Gastroesophageal sphincter (tissue), 4 donors: ENCODE results near the gene CXCL17. TPM values are rescaled to one million over a fixed set of nuclear protein-coding genes. Genes with fewer than 3 reads are reported as not detected.

Source experiments
- ATAC-seq: fragments of 150-250 bp; one replicate; pipeline ENCODE4 v1.9.1; 2016; ENCODE audit warnings: mild to moderate bottlenecking, moderate library complexity
- H3K27ac ChIP-seq, 4 donors: fragments of 200-600 bp; sonication (generic) in 3 of 4; 1 replicate in 3 of 4; 2 replicates in 1 of 4; pipeline ENCODE4 v1.5.1; 2016 to 2019
- H3K27me3 ChIP-seq: fragments of 200-600 bp; sonication (generic); one replicate; pipeline ENCODE4 v1.5.1; 2019
- H3K36me3 ChIP-seq, 2 donors: fragments of 200-600 bp; sonication (generic); one replicate each; pipeline ENCODE4 v1.5.1; 2019; ENCODE audit warnings: control low read depth in 1 of 2
- H3K4me1 ChIP-seq, 3 donors: fragments of 200-600 bp; sonication (generic); 1 replicate in 2 of 3; 2 replicates in 1 of 3; pipeline ENCODE4 v1.5.1; 2016 to 2019; ENCODE audit warnings: control low read depth in 2 of 3
- H3K4me3 ChIP-seq, 2 donors: fragments of 200-600 bp; sonication (generic); one replicate each; pipeline ENCODE4 v1.5.1; 2019; ENCODE audit warnings: mild to moderate bottlenecking in 1 of 2, moderate library complexity in 1 of 2
- H3K9me3 ChIP-seq, 3 donors: fragments of 200-600 bp; sonication (generic); one replicate each; pipeline ENCODE4 v1.5.1; 2017 to 2019; ENCODE audit warnings: control low read depth in 2 of 3
- CTCF ChIP-seq, 4 experiments: fragments of 200-600 bp in 2 of 4; fragments of 450-650 bp in 2 of 4; sonication (generic) in 1 of 4; IDR thresholded peaks; one replicate each; pipeline ENCODE4 v1.5.1; 2017 to 2019; ENCODE audit warnings: antibody characterized with exemption in 4 of 4, mild to moderate bottlenecking in 2 of 4, moderate library complexity in 2 of 4
- EP300 ChIP-seq: sonication (generic); formaldehyde crosslinking; IDR thresholded peaks from one replicate; pipeline ENCODE4 v1.6.1; 2017; ENCODE audit warnings: antibody characterized with exemption, mild to moderate bottlenecking
- POLR2A ChIP-seq, 2 donors: fragments of 450-650 bp; IDR thresholded peaks; one replicate each; pipeline ENCODE4 v1.6.1; 2017; ENCODE audit warnings: antibody characterized with exemption in 2 of 2, mild to moderate bottlenecking in 2 of 2, moderate library complexity in 1 of 2
- POLR2AphosphoS5 ChIP-seq: sonication (generic); formaldehyde crosslinking; IDR thresholded peaks from one replicate; pipeline ENCODE4 v1.6.1; 2017; ENCODE audit warnings: antibody characterized with exemption
- WGBS, 2 donors: methylation state at CpG; one replicate each; pipeline ENCODE4 v1.1.5; 2018; ENCODE audit warnings: low coverage in 1 of 2; 5-methylcytosine and 5-hydroxymethylcytosine counted together
- total RNA-seq, 4 donors: library from RNA; depleted of rRNA; stranded (reverse); fragments of >200 nt; gene quantifications; one replicate each; pipeline ENCODE4 v1.1.0, GENCODE V29; 2016

The CXCL17 gene
- total RNA-seq, 4 donors from 2014 or later = 6.5 TPM; not detected in 3

DNA sequence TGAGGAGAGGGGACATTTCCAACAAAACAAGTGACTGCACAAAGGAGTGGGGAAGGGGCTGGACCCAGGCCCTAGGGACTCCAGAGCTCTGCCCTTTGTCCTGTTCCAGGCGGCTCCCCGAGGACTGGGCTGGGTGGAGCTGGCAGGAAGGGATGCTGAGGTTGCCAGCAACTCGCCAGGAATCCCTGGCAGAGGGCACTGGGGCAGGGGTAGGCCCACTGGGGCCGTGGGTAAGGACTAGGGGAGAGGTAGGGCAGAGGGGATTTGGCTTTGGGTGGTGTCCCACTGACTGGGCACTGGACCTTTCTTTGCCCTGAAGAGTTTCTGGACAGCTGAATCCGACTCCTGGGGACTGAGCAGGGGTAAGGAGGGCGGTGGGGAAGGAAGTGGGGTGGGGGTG lies 23.4 kb downstream of the CXCL17 start:
- 73 to 80% methylated on average over 3 of the region's 6 CpGs for WGBS, 2 donors
- Histone ChIP-seq H3K9me3 (no peaks in the 10 kb centered on the region), H3K36me3 (no peaks in the 10 kb centered on the region), H3K4me3 (no peak overlapping the region), H3K4me1 (peaks cover 0 to 21% (median 5%) of the 10 kb centered on the region in 3 donors), H3K27ac (peak overlapping the region in 1 of 4 donors; percentile 18), H3K27me3 (peaks cover 6% of the 10 kb centered on the region)
- no peak for ATAC-seq
- TF ChIP-seq EP300 = no peak
- TF ChIP-seq CTCF (IDR thresholded peaks at IDR 0.05) = no peak
- TF ChIP-seq POLR2A (IDR thresholded peaks at IDR 0.05) = no peak

DNA sequence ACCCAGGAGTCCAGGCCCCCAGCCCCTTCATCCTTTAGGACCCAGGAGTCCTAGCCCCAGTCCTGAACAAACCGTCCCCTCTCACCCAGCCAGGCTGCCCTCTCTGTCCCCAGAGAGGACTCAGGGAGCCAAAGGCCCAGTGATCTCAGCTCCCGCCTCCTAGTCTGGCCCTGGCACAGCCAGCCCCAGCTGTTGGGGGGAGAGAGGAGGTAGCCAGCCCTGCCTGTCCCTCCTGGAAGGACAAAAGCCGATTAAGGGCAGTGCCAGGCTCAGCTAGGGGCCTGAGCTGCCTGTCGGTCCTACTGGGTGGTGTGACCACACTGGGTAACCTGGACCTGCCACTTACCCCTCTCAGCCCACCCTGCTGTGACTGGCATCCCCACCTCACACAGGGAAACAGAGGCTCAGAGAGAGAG lies 30.1 kb downstream of the CXCL17 start:
- TF ChIP-seq POLR2AphosphoS5 = no peak
- TF ChIP-seq CTCF (IDR thresholded peaks at IDR 0.05) = no peak
- no peak for TF ChIP-seq EP300
- TF ChIP-seq POLR2A (IDR thresholded peaks at IDR 0.05) = no peak

GRCh38 chr19:42412227-42412626 lies 30.5 kb downstream of the CXCL17 start:
- Histone ChIP-seq H3K4me3 (no peak overlapping the region), H3K4me1 (peaks cover 0 to 10% (median 3%) of the 10 kb centered on the region in 3 donors), H3K36me3 (peaks cover 0 to 20% of the 10 kb centered on the region in 2 donors), H3K9me3 (no peaks in the 10 kb centered on the region), H3K27ac (no peak overlapping the region), H3K27me3 (no peaks in the 10 kb centered on the region)
- ATAC-seq = peak; percentile 26
- no CpG with 5 or more reads among the region's 7 CpGs for WGBS, 2 donors
- no peak for TF ChIP-seq EP300
- TF ChIP-seq CTCF (IDR thresholded peaks at IDR 0.05) = no peak
- no peak for TF ChIP-seq POLR2A (IDR thresholded peaks at IDR 0.05)
- no peak for TF ChIP-seq POLR2AphosphoS5

More for the DNA sequence above, 30.1 kb downstream of the CXCL17 start:
- H3K9me3 ChIP-seq = no peaks in the 10 kb centered on the region
- no peak overlapping the region for H3K4me3 ChIP-seq
- no peaks in the 10 kb centered on the region for H3K27me3 ChIP-seq
- H3K27ac ChIP-seq = no peak overlapping the region
- H3K36me3 ChIP-seq = peaks cover 0 to 15% of the 10 kb centered on the region in 2 donors
- peak; percentile 25 for ATAC-seq
- H3K4me1 ChIP-seq = peaks cover 0 to 10% (median 3%) of the 10 kb centered on the region in 3 donors
- no CpG with 5 or more reads among the region's 4 CpGs for WGBS, 2 donors

DNA sequence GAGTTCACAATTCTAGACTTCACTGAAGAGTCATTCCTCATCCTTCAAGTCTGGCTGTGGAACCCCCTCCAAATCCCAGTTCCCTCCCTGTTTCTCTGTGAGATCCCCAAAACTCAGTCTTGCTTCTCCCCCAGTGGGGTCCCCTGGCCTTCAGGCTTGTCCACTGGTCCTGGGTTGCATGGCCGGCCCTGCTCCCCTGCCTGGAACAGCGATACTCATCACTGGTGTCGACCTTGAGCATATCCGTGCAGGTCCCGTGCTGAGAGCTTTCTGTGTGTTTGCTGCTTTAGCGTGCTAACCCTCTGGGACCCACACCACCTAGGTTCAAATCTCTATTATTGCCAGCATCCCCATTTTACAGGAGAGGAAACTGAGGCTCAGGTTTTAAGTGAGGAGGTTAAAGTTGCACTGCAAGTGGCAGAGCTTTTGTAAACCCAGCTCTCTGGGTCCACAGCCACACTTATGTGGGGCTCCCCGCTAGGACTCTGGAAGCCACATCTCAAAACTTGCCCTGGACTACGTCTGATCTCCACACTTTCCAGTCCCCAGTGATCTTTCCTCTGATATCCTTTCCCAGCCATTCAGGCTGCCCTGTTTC lies 31.1 kb downstream of the CXCL17 start:
- H3K27me3 ChIP-seq = no peaks in the 10 kb centered on the region
- ATAC-seq = no peak
- TF ChIP-seq CTCF (IDR thresholded peaks at IDR 0.05) (no peak), EP300 (no peak), POLR2A (IDR thresholded peaks at IDR 0.05) (no peak), POLR2AphosphoS5 (no peak)
- no peak overlapping the region for H3K27ac ChIP-seq
- no peaks in the 10 kb centered on the region for H3K9me3 ChIP-seq
- 95 to 100% methylated on average over 1 to 8 of the region's 8 CpGs for WGBS, 2 donors
- no peak overlapping the region for H3K4me3 ChIP-seq
- H3K4me1 ChIP-seq = peaks cover 0 to 10% (median 3%) of the 10 kb centered on the region in 3 donors
- peaks cover 0 to 24% of the 10 kb centered on the region in 2 donors for H3K36me3 ChIP-seq

DNA sequence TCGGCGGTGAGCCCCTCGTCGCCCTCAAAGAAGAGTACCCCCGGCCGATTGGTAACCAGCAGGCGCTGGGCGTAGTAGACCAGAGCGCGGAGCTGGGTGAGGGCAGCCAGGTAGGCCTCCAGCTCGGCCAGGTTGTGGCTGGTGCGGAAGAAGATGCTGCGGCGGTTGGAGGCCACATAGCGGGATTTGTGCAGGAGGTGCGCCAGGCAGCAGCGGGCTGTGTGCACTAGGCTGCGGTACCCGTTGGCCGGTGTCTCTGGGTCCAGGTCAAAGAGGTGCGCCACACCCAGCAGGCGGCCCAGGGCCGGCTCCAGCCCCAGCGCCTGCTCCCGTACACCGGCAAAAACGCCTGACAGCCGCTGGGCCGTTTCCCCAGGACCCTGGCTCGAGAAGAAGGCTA lies 32.4 kb downstream of the CXCL17 start:
- H3K9me3 ChIP-seq = no peaks in the 10 kb centered on the region
- TF ChIP-seq POLR2A (IDR thresholded peaks at IDR 0.05) (no peak), POLR2AphosphoS5 (no peak), CTCF (IDR thresholded peaks at IDR 0.05) (no peak), EP300 (no peak)
- no peak overlapping the region for H3K27ac ChIP-seq
- ATAC-seq = no peak
- no peak overlapping the region for H3K4me3 ChIP-seq
- peaks cover 0 to 29% of the 10 kb centered on the region in 2 donors for H3K36me3 ChIP-seq
- peaks cover 0 to 10% (median 3%) of the 10 kb centered on the region in 3 donors for H3K4me1 ChIP-seq
- WGBS, 2 donors = 90% methylated on average over 4 of the region's 30 CpGs; no CpG with 5 or more reads in 1 of the 2 donors
- no peaks in the 10 kb centered on the region for H3K27me3 ChIP-seq
